ENCODE data around the gene TMEM266.

GRCh38 chr15:76197703-76198455, 138.1 kb downstream of the TMEM266 start:
- TF ChIP-seq CTCF (IDR thresholded peaks at IDR 0.05; ENCODE audit: insufficient read depth, low read length, poor library complexity, severe bottlenecking) (no peak), EZH2phosphoT487 (conservative IDR thresholded peaks at IDR 0.05; ENCODE audit: low read length) (no peak)
